HG02610 (cell line): ENCODE results near the gene EFL1.

Source experiments
- ATAC-seq: cut with Tn5 transposase; IDR thresholded peaks from one replicate; pipeline ENCODE4 v1.9.1; 2021; ENCODE audit warnings: mild to moderate bottlenecking, moderate library complexity; ENCODE audit not compliant: unreplicated experiment

EFL1 gene

DNA sequence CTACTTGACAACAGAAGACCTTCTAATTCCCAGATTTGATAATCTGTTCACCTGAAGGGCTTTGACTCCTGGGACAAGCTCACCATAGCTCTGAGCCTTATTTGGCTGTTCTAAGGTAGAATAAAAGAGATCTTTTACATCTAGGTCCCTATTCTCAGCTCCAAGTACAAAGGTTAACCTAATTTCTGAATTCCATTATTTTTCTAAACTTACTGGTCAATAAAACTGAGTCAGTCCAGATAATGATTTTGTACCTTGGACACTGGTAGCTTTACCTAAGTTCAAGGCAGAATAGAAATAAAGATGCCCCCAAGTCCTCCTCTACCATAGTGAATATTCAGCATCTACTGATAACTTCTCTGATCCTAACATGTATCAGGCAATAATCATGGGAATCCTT lies 135.0 kb downstream of the EFL1 start:
- ATAC-seq: no peak

DNA sequence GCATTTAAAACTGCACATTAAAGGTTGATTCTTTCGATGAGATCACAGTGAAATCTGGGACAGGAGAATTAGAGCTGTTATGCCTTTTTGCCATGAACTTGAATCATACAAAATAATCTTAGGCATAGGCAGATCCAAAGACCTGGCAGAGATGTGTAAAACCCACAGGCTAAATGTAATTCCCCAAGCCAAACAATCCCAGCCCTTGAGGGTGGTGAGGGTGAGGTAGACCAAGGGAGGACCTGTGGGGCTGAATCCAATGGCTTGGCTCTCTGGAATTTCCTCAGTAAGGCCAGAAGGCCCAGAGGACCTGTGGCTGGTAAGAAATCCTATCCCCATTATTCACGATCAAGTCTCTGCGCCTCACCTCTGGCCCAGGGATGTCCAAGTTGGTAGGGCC lies 136.2 kb downstream of the EFL1 start:
- no peak for ATAC-seq

GRCh38 chr15:82124331-82125263 lies 137.9 kb downstream of the EFL1 start:
- ATAC-seq: no peak

- ATAC-seq: no peak
Observed at GRCh38 chr15:82122746-82123400, 139.7 kb downstream of the EFL1 start.

GRCh38 chr15:82118040-82118439 lies 144.5 kb downstream of the EFL1 start:
- ATAC-seq: no peak

- ATAC-seq: no peak
Observed at GRCh38 chr15:82117296-82117695, 145.2 kb downstream of the EFL1 start.

DNA sequence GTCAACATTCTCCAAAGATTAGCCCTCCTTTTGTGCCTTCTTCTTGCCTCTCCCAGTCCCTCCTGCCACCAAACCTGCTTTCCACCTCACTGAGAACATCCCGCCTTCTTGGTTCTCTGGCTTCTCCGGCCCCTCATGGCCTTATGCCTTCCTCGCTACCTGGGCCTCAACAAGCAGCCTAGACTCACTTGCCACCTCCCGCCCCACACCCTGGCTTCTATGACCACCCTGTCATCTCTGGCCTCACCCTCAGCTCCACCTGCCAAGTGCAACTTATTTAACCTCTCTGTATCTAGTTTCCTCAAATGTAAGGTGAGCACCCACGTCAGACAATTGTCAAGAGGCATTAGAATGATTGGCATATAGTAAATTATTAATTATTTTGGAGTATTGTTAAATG lies 147.9 kb downstream of the EFL1 start:
- no peak for ATAC-seq

- ATAC-seq: no peak
Observed at GRCh38 chr15:82113106-82113715, 149.3 kb downstream of the EFL1 start.

GRCh38 chr15:82111918-82112317 lies 150.6 kb downstream of the EFL1 start:
- ATAC-seq: no peak

GRCh38 chr15:82110144-82110543 lies 152.4 kb downstream of the EFL1 start:
- ATAC-seq: no peak

DNA sequence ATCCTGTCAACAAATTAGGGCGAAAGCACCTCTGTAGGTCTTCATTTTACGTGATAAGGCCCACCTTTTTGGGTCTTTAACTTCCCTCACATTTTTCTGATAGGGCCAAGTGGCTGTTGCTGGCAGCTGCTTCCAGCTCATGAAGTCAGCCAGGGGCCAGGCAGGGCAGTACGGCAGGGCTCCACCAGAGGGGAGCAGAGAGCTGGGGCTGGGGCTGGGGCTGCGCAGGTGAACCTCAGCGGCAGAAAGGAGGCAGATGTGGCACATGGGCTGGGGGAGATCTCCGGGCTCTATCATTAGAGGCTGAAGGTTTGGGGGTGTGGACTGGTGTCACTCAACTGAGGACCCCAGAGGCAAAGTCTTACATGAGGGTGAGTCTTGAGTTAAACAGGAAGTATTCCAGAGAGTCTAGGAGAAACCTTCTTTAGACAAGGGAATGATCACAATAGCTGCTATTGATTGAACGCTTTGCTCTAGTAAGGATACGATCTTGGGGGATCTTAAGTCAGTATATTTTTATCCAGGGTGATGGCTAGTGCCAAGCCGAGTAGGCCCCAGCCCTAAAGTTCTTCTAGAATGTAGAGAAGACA lies 153.9 kb downstream of the EFL1 start:
- peak; percentile 91 for ATAC-seq

- ATAC-seq: no peak
Observed at GRCh38 chr15:82106679-82107078, 155.9 kb downstream of the EFL1 start.

GRCh38 chr15:82105451-82106215 lies 156.9 kb downstream of the EFL1 start:
- ATAC-seq: no peak

DNA sequence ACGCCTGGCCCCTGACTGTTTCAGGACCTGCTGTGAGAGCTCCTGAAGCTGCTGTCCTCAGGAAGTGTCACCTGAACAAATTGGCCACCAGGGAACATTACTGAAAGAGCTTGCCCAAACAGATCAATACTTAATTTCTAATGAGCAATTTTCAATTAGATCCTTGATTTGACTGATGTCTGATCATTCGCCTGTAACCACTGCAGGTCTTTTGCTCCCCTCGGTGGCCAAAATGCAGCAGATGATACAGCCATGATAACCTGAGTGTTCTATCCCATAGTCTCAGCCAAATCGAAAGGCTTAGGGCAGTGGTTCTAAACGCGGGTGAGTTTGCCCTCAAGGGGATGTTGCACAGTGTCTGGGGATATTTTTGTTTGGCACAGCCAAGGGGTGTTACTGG lies 159.1 kb downstream of the EFL1 start:
- no peak for ATAC-seq

DNA sequence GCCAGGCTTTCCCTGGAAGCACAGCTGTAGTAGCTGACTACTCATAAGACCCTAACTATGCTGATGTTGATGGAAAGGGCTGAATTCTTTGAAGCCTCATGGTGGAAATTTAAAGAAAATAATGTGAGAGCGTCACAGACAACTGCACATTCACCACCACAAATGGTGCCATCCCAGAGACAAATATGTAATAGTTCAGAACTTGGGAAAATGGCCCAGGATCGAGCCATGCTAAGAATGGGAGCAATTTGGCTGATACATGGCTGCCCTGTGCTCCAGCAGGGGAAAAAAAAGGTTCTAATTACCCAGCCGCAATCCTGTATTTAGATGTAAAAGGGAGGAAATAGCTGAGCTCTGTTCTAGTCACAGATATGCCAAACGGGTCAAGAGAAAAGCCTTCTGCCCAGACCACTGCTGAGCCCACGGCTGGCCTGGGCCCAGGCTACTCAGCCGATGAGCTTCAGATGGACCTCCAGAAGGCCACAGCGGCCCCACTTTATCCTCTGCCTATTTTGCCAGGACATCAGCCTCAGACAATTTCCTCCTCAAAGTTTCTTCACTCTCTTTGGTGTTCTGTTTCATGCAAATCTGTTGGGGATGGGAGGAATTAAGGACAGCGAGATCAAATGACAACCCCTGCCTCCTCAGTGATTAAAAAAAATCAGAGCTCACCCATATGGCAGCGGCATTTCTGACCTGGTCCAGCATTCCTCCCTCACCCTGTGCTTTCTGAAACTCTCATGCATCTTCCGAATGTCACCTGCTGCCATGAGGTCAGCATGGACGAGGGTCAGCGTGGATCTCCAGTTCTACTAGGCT lies 162.2 kb downstream of the EFL1 start:
- ATAC-seq: no peak

- ATAC-seq: no peak
Observed at GRCh38 chr15:82098674-82099073, 163.9 kb downstream of the EFL1 start.

- ATAC-seq: no peak
Observed at GRCh38 chr15:82095803-82096202, 166.7 kb downstream of the EFL1 start.

DNA sequence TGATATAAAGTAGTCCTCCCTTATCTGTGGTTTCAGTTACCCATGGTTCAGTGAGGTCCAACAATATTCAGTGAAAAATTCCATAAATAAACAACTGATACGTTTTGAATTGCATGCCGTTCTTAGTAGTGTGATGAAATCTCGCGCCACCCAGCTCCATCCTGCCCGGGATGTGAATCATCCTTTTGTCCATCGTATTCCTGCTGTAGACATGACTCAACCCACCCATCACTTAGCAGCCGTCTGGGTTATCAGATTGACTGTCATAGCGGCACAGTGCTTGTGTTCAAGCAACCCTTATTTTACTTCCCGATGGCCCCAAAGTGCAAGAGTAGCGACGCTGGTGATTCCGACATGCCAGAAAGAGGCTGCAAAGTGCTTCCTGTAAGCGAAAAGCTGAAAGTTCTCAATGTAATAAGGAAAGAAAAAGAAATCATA lies 168.7 kb downstream of the EFL1 start:
- no peak for ATAC-seq

- ATAC-seq: no peak
Observed at GRCh38 chr15:82093325-82093724, 169.2 kb downstream of the EFL1 start.

DNA sequence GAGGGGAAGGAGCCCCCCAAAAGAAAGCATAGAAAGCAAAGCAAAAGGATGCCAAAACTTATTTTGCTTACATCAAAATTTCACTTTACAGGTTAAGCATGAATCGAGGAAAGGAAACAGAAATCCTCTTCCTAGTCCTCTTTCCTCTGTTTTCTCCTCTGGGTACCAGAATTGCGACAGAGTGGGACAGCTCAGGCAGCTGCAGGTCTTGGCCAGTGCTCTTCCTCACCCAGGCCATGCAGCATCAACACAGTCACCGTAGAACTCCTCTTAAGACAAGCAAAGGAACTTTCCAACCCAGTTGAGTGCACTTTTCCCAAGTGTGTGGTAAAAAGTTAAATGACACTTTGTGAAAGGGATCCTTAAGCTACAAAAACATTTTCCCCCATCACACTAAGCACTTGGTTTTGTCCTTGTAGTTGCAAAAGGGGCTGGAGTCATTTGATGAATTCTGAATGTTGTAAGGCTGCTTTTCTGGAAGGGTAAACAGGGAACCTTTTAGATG lies 170.8 kb downstream of the EFL1 start:
- ATAC-seq: no peak
